IMR-90 (cell line): Measurements from ENCODE around the gene SMYD2. TPM values are rescaled to one million over a fixed set of nuclear protein-coding genes. Genes with fewer than 3 reads are reported as not detected.

Experiments
- ATAC-seq: fragments of 200-7000 bp; cut with Tn5 transposase; 2 replicates; pipeline ENCODE4 v1.9.1; 2020; ENCODE audit warnings: low read depth, mild to moderate bottlenecking, moderate library complexity
- BruUV-seq: library from RNA; stranded (reverse); fragments of 400-500 nt; replicated peaks from 2 replicates; lab custom pipeline; 2021; lab: Mats Ljungman, UMichigan
- CTCF ChIA-PET: fragments of 300-600 bp; formaldehyde crosslinking; extraction: SDS; loops from one replicate; lab custom pipeline; 2021; ENCODE audit warnings: antibody characterized with exemption; lab: Yijun Ruan, JAX
- POLR2A ChIA-PET: fragments of 300-600 bp; sonication (Branson Sonifier 250); formaldehyde crosslinking; loops from one replicate; lab custom pipeline; 2022; ENCODE audit warnings: antibody characterized with exemption; ENCODE audit not compliant: unreplicated experiment; lab: Charles Lee
- DNase-seq: peaks from one replicate; pipeline ENCODE4 v3.0.0; 2013
- H2AFZ ChIP-seq: replicated peaks from 2 replicates; pipeline ENCODE3; 2013; ENCODE audit warnings: low read length, mild to moderate bottlenecking; ENCODE audit not compliant: poor library complexity
- H2AK5ac ChIP-seq: 2 replicates; pipeline ENCODE4 v1.6.1; 2013; ENCODE audit warnings: low read depth, low read length, inconsistent platforms
- H2AK9ac ChIP-seq: replicated peaks from 2 replicates; pipeline ENCODE3; 2013; ENCODE audit warnings: mild to moderate bottlenecking, low read depth, low read length, moderate library complexity; ENCODE audit not compliant: poor library complexity
- H2BK120ac ChIP-seq: 2 replicates; pipeline ENCODE4 v1.6.1; 2013; ENCODE audit warnings: low read depth, low read length, inconsistent platforms
- H2BK15ac ChIP-seq: 3 replicates; pipeline ENCODE4 v1.6.1; 2013; ENCODE audit warnings: low read depth, low read length, inconsistent platforms
- H2BK20ac ChIP-seq: 2 replicates; pipeline ENCODE4 v1.6.1; 2013; ENCODE audit warnings: low read depth, mild to moderate bottlenecking, inconsistent platforms, low read length, moderate library complexity
- H2BK5ac ChIP-seq: 2 replicates; pipeline ENCODE4 v1.6.1; 2013; ENCODE audit warnings: mild to moderate bottlenecking, low read depth, low read length, inconsistent platforms; ENCODE audit not compliant: poor library complexity, severe bottlenecking
- H3K14ac ChIP-seq: replicated peaks from 2 replicates; pipeline ENCODE4 v1.6.1; 2013; ENCODE audit warnings: low read depth, low read length, inconsistent platforms
- H3K18ac ChIP-seq: 2 replicates; pipeline ENCODE4 v1.6.1; 2013; ENCODE audit warnings: low read depth, low read length, control low read depth
- H3K23ac ChIP-seq: 2 replicates; pipeline ENCODE4 v1.6.1; 2013; ENCODE audit warnings: low read depth, low read length, inconsistent platforms
- H3K27ac ChIP-seq: 2 replicates; pipeline ENCODE4 v1.5.1; 2013; ENCODE audit warnings: mild to moderate bottlenecking, control low read depth, low read length; ENCODE audit not compliant: insufficient read depth
- H3K27me3 ChIP-seq: 2 replicates; pipeline ENCODE4 v1.6.1; 2013; ENCODE audit warnings: low read length; ENCODE audit not compliant: control insufficient read depth, insufficient read depth
- H3K36me3 ChIP-seq: 2 replicates; pipeline ENCODE4 v1.6.1; 2013; ENCODE audit warnings: low read length, mixed read lengths; ENCODE audit not compliant: control insufficient read depth, insufficient read depth
- H3K4ac ChIP-seq: 2 replicates; pipeline ENCODE4 v1.6.1; 2013; ENCODE audit warnings: low read depth, low read length, inconsistent platforms
- H3K4me1 ChIP-seq: 2 replicates; pipeline ENCODE4 v1.6.1; 2013; ENCODE audit warnings: low read length, mixed read lengths; ENCODE audit not compliant: control insufficient read depth, insufficient read depth
- H3K4me2 ChIP-seq: 2 replicates; pipeline ENCODE4 v1.6.1; 2013; ENCODE audit warnings: low read depth, mild to moderate bottlenecking, control low read depth, low read length, moderate library complexity
- H3K4me3 ChIP-seq: 2 replicates; pipeline ENCODE4 v1.5.1; 2013; ENCODE audit warnings: low read depth, mild to moderate bottlenecking, control low read depth, low read length, moderate library complexity; ENCODE audit not compliant: insufficient read depth
- H3K56ac ChIP-seq: 2 replicates; pipeline ENCODE4 v1.6.1; 2013; ENCODE audit warnings: low read length, inconsistent platforms; ENCODE audit not compliant: insufficient read depth; ENCODE audit errors: extremely low read depth
- H3K79me1 ChIP-seq, 2 experiments: 2 replicates each; pipeline ENCODE4 v1.6.1; 2013; ENCODE audit warnings: low read length in 2 of 2, inconsistent platforms in 1 of 2, low read depth in 1 of 2
- H3K9ac ChIP-seq: 2 replicates; pipeline ENCODE4 v1.6.1; 2013; ENCODE audit warnings: low read depth, low read length, control low read depth
- H3K9me1 ChIP-seq: 2 replicates; pipeline ENCODE4 v1.6.1; 2013; ENCODE audit warnings: low read length, inconsistent platforms; ENCODE audit not compliant: insufficient read depth
- H3K9me3 ChIP-seq: 2 replicates; pipeline ENCODE4 v1.6.1; 2013; ENCODE audit warnings: low read length; ENCODE audit not compliant: control insufficient read depth, insufficient read depth
- H4K20me1 ChIP-seq: 2 replicates; pipeline ENCODE4 v1.6.1; 2013; ENCODE audit warnings: low read length, inconsistent platforms; ENCODE audit not compliant: insufficient read depth
- H4K5ac ChIP-seq: 2 replicates; pipeline ENCODE4 v1.6.1; 2013; ENCODE audit warnings: mild to moderate bottlenecking, low read depth, low read length, control low read depth
- H4K8ac ChIP-seq, 2 experiments: 2 replicates each; pipeline ENCODE4 v1.6.1; 2013; ENCODE audit warnings: low read depth in 2 of 2, low read length in 2 of 2, control low read depth in 1 of 2, inconsistent platforms in 1 of 2
- H4K91ac ChIP-seq: 2 replicates; pipeline ENCODE4 v1.6.1; 2013; ENCODE audit warnings: low read depth, low read length, inconsistent platforms; ENCODE audit not compliant: insufficient read depth
- CHD1 ChIP-seq: IDR thresholded peaks from 2 replicates; pipeline ENCODE4 v1.6.1; 2012; ENCODE audit warnings: low read depth, low read length, improper control_type of control experiment
- MAFK ChIP-seq: IDR thresholded peaks from 2 replicates; pipeline ENCODE4 v1.6.1; 2012; ENCODE audit warnings: low read depth, low read length, improper control_type of control experiment
- NFE2L2 ChIP-seq: fragments of 150-350 bp; IDR thresholded peaks from 2 replicates; pipeline ENCODE4 v1.6.1; 2016; ENCODE audit warnings: low read depth, mild to moderate bottlenecking, low read length
- RCOR1 ChIP-seq: IDR thresholded peaks from 2 replicates; pipeline ENCODE4 v1.6.1; 2012; ENCODE audit warnings: mild to moderate bottlenecking, low read length, improper control_type of control experiment; ENCODE audit not compliant: insufficient replicate concordance
- RFX5 ChIP-seq: IDR thresholded peaks from 2 replicates; pipeline ENCODE4 v1.8.0; 2012; ENCODE audit warnings: low read depth, mild to moderate bottlenecking, low read length, moderate library complexity
- SMC3 ChIP-seq: fragments of 150-350 bp; IDR thresholded peaks from 2 replicates; pipeline ENCODE4 v1.6.1; 2016; ENCODE audit warnings: low read depth, mild to moderate bottlenecking, antibody characterized with exemption, low read length, moderate library complexity
- WGBS, 2 experiments: methylation state at CpG; one replicate each; pipeline versions ENCODE4 v1.1.5 to v1.1.7; 2013; ENCODE audit warnings: missing lambda C conversion rate in 2 of 2; ENCODE audit not compliant: insufficient read length in 1 of 2; ENCODE audit errors: extremely low coverage in 2 of 2; 5-methylcytosine and 5-hydroxymethylcytosine counted together
- dilution Hi-C: fragments of 300-500 bp; cut with HindIII; formaldehyde crosslinking; loops from one replicate; pipeline ENCODE4 v1.14.3; 2018; ENCODE audit warnings: low sequenced_read_pairs; ENCODE audit not compliant: unreplicated experiment
- in situ Hi-C: fragments of 300-500 bp; cut with MboI; formaldehyde crosslinking; loops from 3 replicates; pipeline ENCODE4 v1.14.3; 2019; ENCODE audit warnings: low sequenced_read_pairs, inconsistent platforms, mixed read lengths
- intact Hi-C: fragments of 100-400 bp; cut with micrococcal nuclease; formaldehyde crosslinking; loops from 2 replicates; pipeline ENCODE4 v1.10.0; 2022
- polyA plus RNA-seq, 3 experiments: library from polyadenylated mRNA; depleted of rRNA; stranded (reverse); fragments of >200 nt; gene quantifications; 2 replicates each; pipeline ENCODE4 v1.2.3, GENCODE V29; 2012; ENCODE audit warnings: low replicate concordance in 1 of 3
- total RNA-seq: library from RNA; depleted of rRNA; stranded (reverse); fragments of >200 nt; gene quantifications from 2 replicates; pipeline ENCODE4 v1.2.3, GENCODE V29; 2012

Gene SMYD2
- total and polyA plus RNA-seq, 2 of the 4 experiments (the other 2 are of a cell fraction): 32.7 to 61.7 TPM

DNA sequence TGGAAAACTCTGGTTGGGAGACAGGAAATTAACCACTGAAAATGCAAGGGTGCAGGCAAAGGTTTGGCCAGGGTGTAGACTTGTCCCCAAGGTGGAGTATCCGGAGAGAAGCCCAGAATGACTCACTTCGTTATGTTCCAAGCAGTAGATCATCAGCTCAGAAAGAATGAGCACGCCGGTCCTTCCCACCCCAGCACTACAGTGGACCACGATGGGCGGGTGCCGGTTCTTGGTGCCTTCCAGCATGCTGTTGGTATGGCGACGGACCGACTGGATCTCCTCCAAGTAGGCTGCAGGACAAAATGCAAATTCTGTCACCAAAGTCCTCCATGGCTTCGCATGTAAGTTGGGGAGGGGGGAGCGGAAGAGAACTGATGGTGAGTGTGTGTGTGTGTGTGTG is 83.4 kb downstream of the SMYD2 start:
- no peak overlapping the region for H3K23ac ChIP-seq
- ChIA-PET CTCF (no interaction called here), POLR2A (no interaction called here)
- no peaks in the 10 kb centered on the region for H3K4me1 ChIP-seq
- H3K14ac ChIP-seq: no peak overlapping the region
- H2AK9ac ChIP-seq: no peak overlapping the region
- no TSS peak for BruUV-seq
- H4K20me1 ChIP-seq: no peaks in the 10 kb centered on the region
- no peak overlapping the region for H4K8ac ChIP-seq
- no peak overlapping the region for H4K5ac ChIP-seq
- H3K18ac ChIP-seq: no peak overlapping the region
- dilution Hi-C loops (no loop called here), in situ Hi-C loops (no loop called here), intact Hi-C loops (no loop called here)
- H3K36me3 ChIP-seq: peaks cover 55% of the 10 kb centered on the region
- H2BK120ac ChIP-seq: no peak overlapping the region
- ATAC-seq: no peak
- H3K4ac ChIP-seq: no peak overlapping the region
- H3K4me2 ChIP-seq: no peak overlapping the region
- H3K9me3 ChIP-seq: no peaks in the 10 kb centered on the region
- H2BK15ac ChIP-seq: no peak overlapping the region
- H2AFZ ChIP-seq: no peak overlapping the region
- H3K79me1 ChIP-seq: peaks cover 32 to 49% of the 10 kb centered on the region in 2 experiments
- no peak overlapping the region for H4K91ac ChIP-seq
- no peak overlapping the region for H2BK20ac ChIP-seq
- H3K9ac ChIP-seq: no peak overlapping the region
- TF ChIP-seq RCOR1: no peak
- TF ChIP-seq MAFK: no peak
- TF ChIP-seq CHD1: no peak
- TF ChIP-seq NFE2L2: no peak
- no peak for TF ChIP-seq RFX5
- TF ChIP-seq SMC3: no peak
- no peak overlapping the region for H3K27ac ChIP-seq
- DNase-seq: no peak
- H2AK5ac ChIP-seq: no peak overlapping the region
- WGBS, 2 experiments: 90% methylated on average over 2 of the region's 12 CpGs; no CpG with 5 or more reads in 1 of the 2 experiments
- peaks cover 19% of the 10 kb centered on the region for H3K9me1 ChIP-seq
- no peak overlapping the region for H3K4me3 ChIP-seq
- no peak overlapping the region for H3K56ac ChIP-seq
- no peak overlapping the region for H2BK5ac ChIP-seq
- no peaks in the 10 kb centered on the region for H3K27me3 ChIP-seq
